Naive thymus-derived CD4-positive, alpha-beta T cell (primary cell): ENCODE data around the gene GRAMD1C. TPM values are rescaled to one million over a fixed set of nuclear protein-coding genes. Genes with fewer than 3 reads are reported as not detected.

Source experiments
- ATAC-seq: fragments of 150-1000 bp; cut with Tn5 transposase; 2 replicates; pipeline ENCODE4 v1.10.0; 2021; ENCODE audit warnings: mild to moderate bottlenecking, moderate library complexity
- CTCF ChIA-PET: fragments of 350-600 bp; sonication (Branson Sonifier 250); formaldehyde crosslinking; loops from one replicate; lab custom pipeline; 2021; ENCODE audit warnings: antibody characterized with exemption; lab: Charles Lee
- POLR2A ChIA-PET: fragments of 350-600 bp; sonication (Branson Sonifier 250); formaldehyde crosslinking; loops from one replicate; lab custom pipeline; 2021; ENCODE audit warnings: antibody characterized with exemption, inconsistent platforms; lab: Charles Lee
- DNase-seq, 9 donors: peaks; one replicate each; pipeline versions ENCODE4 v3.0.0 to v3.0.0-alpha.2; 2020 to 2022; ENCODE audit warnings: mixed read lengths in 1 of 9
- H3K27ac ChIP-seq: one replicate; pipeline ENCODE4 v1.7.0; 2013; ENCODE audit warnings: mild to moderate bottlenecking, low read depth, low read length, moderate library complexity
- H3K27me3 ChIP-seq, 2 donors: one replicate each; pipeline ENCODE4 v1.7.0; 2013; ENCODE audit warnings: low read length in 2 of 2, mild to moderate bottlenecking in 2 of 2, moderate library complexity in 2 of 2; ENCODE audit not compliant: control insufficient read depth in 2 of 2, insufficient read depth in 2 of 2
- H3K36me3 ChIP-seq, 3 experiments: 1 replicate in 2 of 3; 2 replicates in 1 of 3; pipeline ENCODE4 v1.7.0; 2013; ENCODE audit warnings: low read length in 3 of 3, mild to moderate bottlenecking in 3 of 3, moderate library complexity in 1 of 3; ENCODE audit not compliant: insufficient read depth in 3 of 3, control insufficient read depth in 2 of 3
- H3K4me1 ChIP-seq, 2 donors: one replicate each; pipeline ENCODE4 v1.7.0; 2013; ENCODE audit warnings: low read length in 2 of 2, mild to moderate bottlenecking in 2 of 2, moderate library complexity in 1 of 2; ENCODE audit not compliant: control insufficient read depth in 2 of 2, insufficient read depth in 2 of 2
- H3K4me3 ChIP-seq: 2 replicates; pipeline ENCODE4 v1.7.0; 2013; ENCODE audit warnings: mild to moderate bottlenecking, low read length
- H3K9me3 ChIP-seq, 3 experiments: 1 replicate in 2 of 3; 2 replicates in 1 of 3; pipeline ENCODE4 v1.7.0; 2013; ENCODE audit warnings: low read length in 3 of 3; ENCODE audit not compliant: control insufficient read depth in 2 of 3
- H3K27ac Mint-ChIP-seq, 9 donors: one replicate each; pipeline ENCODE4 v1.8.0; 2020 to 2022; ENCODE audit warnings: mixed read lengths in 9 of 9, mild to moderate bottlenecking in 8 of 9, moderate library complexity in 5 of 9, inconsistent platforms in 2 of 9
- H3K27me3 Mint-ChIP-seq, 5 donors: one replicate each; pipeline ENCODE4 v1.8.0; 2021 to 2022; ENCODE audit warnings: mixed read lengths in 5 of 5, mild to moderate bottlenecking in 1 of 5
- H3K36me3 Mint-ChIP-seq, 5 donors: one replicate each; pipeline ENCODE4 v1.8.0; 2020 to 2022; ENCODE audit warnings: mixed read lengths in 5 of 5, mild to moderate bottlenecking in 3 of 5, inconsistent platforms in 1 of 5
- H3K4me1 Mint-ChIP-seq, 7 donors: one replicate each; pipeline ENCODE4 v1.8.0; 2020 to 2022; ENCODE audit warnings: mixed read lengths in 7 of 7, mild to moderate bottlenecking in 3 of 7, inconsistent platforms in 1 of 7
- H3K4me3 Mint-ChIP-seq, 10 donors: one replicate each; pipeline ENCODE4 v1.8.0; 2020 to 2022; ENCODE audit warnings: mild to moderate bottlenecking in 10 of 10, mixed read lengths in 10 of 10, moderate library complexity in 6 of 10, inconsistent platforms in 2 of 10
- H3K9me3 Mint-ChIP-seq, 11 donors: one replicate each; pipeline ENCODE4 v1.8.0; 2020 to 2022; ENCODE audit warnings: mixed read lengths in 11 of 11, mild to moderate bottlenecking in 4 of 11, inconsistent platforms in 1 of 11, moderate library complexity in 1 of 11
- intact Hi-C, 2 donors: fragments of 100-400 bp; cut with micrococcal nuclease; formaldehyde crosslinking; loops; one replicate each; pipeline ENCODE4 v1.15.1; 2023
- polyA plus RNA-seq, 2 donors: library from polyadenylated mRNA; unstranded; fragments of 300-500 nt; fragmentation: Illumina TruSeq; gene quantifications; one replicate each; pipeline ENCODE4 v1.2.3, GENCODE V29; 2021
- total RNA-seq, 6 experiments: library from RNA in 5 of 6; stranded (reverse) in 5 of 6; gene quantifications; 1 replicate in 5 of 6; 2 replicates in 1 of 6; pipeline ENCODE4 v1.2.3 and lab custom pipeline; 2021 to 2026

GRAMD1C gene
- total and polyA plus RNA-seq, 7 experiments from 2014 or later = 0.13 to 0.54 (median 0.27) TPM; not detected in 2

GRCh38 chr3:113968986-113969385, 130.4 kb downstream of the GRAMD1C start:
- H3K27ac Mint-ChIP-seq = no peak overlapping the region
- Histone ChIP-seq H3K27ac (no peak overlapping the region), H3K4me3 (no peak overlapping the region), H3K4me1 (no peaks in the 10 kb centered on the region), H3K36me3 (no peaks in the 10 kb centered on the region), H3K9me3 (peaks cover 0 to 8% (median 4%) of the 10 kb centered on the region in 3 experiments), H3K27me3 (no peaks in the 10 kb centered on the region)
- ATAC-seq (no peak), DNase-seq (no peak)
- no peak overlapping the region for H3K4me3 Mint-ChIP-seq
- ChIA-PET POLR2A (interaction anchor here (0.6 kb wide), 1 partner anchor 271 kb away, joined by 4 read pairs; no protein-coding TSS in a partner anchor), CTCF (no interaction called here)
- peaks cover 4 to 33% (median 27%) of the 10 kb centered on the region in 5 donors for H3K36me3 Mint-ChIP-seq
- intact Hi-C loops = no loop called here
- H3K4me1 Mint-ChIP-seq = peaks cover 0 to 7% (median under 1%) of the 10 kb centered on the region in 7 donors
- peaks cover 0 to 3% (median 0%) of the 10 kb centered on the region in 5 donors for H3K27me3 Mint-ChIP-seq
- H3K9me3 Mint-ChIP-seq = peaks cover 3 to 37% (median 31%) of the 10 kb centered on the region in 11 donors

- Histone ChIP-seq H3K4me1 (no peaks in the 10 kb centered on the region), H3K9me3 (peaks cover 0 to 15% (median 4%) of the 10 kb centered on the region in 3 experiments), H3K36me3 (peaks cover 0 to 11% (median 0%) of the 10 kb centered on the region in 3 experiments), H3K4me3 (no peak overlapping the region), H3K27me3 (no peaks in the 10 kb centered on the region), H3K27ac (no peak overlapping the region)
- H3K27me3 Mint-ChIP-seq = peaks cover 0 to 4% (median 0%) of the 10 kb centered on the region in 5 donors
- POLR2A ChIA-PET = no interaction called here
- H3K36me3 Mint-ChIP-seq = peaks cover 8 to 84% (median 63%) of the 10 kb centered on the region in 5 donors
- peaks cover 7 to 23% (median 18%) of the 10 kb centered on the region in 11 donors for H3K9me3 Mint-ChIP-seq
- peaks cover 0 to 1% (median 0%) of the 10 kb centered on the region in 7 donors for H3K4me1 Mint-ChIP-seq
- DNase-seq (no peak), ATAC-seq (no peak)
- H3K4me3 Mint-ChIP-seq = no peak overlapping the region
- CTCF ChIA-PET = no interaction called here
- intact Hi-C loops = no loop called here
- H3K27ac Mint-ChIP-seq = no peak overlapping the region
Measured at GRCh38 chr3:113977822-113978221, 139.2 kb downstream of the GRAMD1C start.

- Histone ChIP-seq H3K36me3 (peaks cover 0 to 11% (median 0%) of the 10 kb centered on the region in 3 experiments), H3K27ac (no peak overlapping the region), H3K4me3 (no peak overlapping the region), H3K4me1 (no peaks in the 10 kb centered on the region), H3K27me3 (no peaks in the 10 kb centered on the region), H3K9me3 (no peaks in the 10 kb centered on the region)
- ATAC-seq (no peak), DNase-seq (no peak)
- Mint-ChIP-seq H3K27me3 (peaks cover 0 to under 1% (median 0%) of the 10 kb centered on the region in 5 donors), H3K36me3 (peaks cover 0 to 83% (median 50%) of the 10 kb centered on the region in 5 donors), H3K9me3 (peaks cover 0 to 2% (median under 1%) of the 10 kb centered on the region in 11 donors), H3K4me1 (peaks cover 0 to 1% (median 0%) of the 10 kb centered on the region in 7 donors), H3K27ac (no peak overlapping the region), H3K4me3 (no peak overlapping the region)
- POLR2A ChIA-PET = no interaction called here
- intact Hi-C loops = no loop called here
- CTCF ChIA-PET = interaction anchor here (0.6 kb wide), 1 partner anchor 127 kb away, joined by 3 read pairs; no protein-coding TSS in a partner anchor
Measured at GRCh38 chr3:113979916-113980315, 141.3 kb downstream of the GRAMD1C start.

- H3K27me3 Mint-ChIP-seq = no peaks in the 10 kb centered on the region
- H3K27ac Mint-ChIP-seq = no peak overlapping the region
- ATAC-seq = no peak
- CTCF ChIA-PET = no interaction called here
- intact Hi-C loops = no loop called here
- H3K9me3 ChIP-seq = no peaks in the 10 kb centered on the region
- H3K36me3 Mint-ChIP-seq = peaks cover 0 to 85% (median 45%) of the 10 kb centered on the region in 5 donors
- no peak overlapping the region for H3K4me3 ChIP-seq
- H3K4me1 ChIP-seq = no peaks in the 10 kb centered on the region
- peaks cover 0 to 8% (median 0%) of the 10 kb centered on the region in 11 donors for H3K9me3 Mint-ChIP-seq
- peaks cover 0 to 4% (median 1%) of the 10 kb centered on the region in 7 donors for H3K4me1 Mint-ChIP-seq
- no peak for DNase-seq
- no peak overlapping the region for H3K4me3 Mint-ChIP-seq
- POLR2A ChIA-PET = interaction anchor here (0.7 kb wide), 1 partner anchor 55 kb away, joined by 3 read pairs; no protein-coding TSS in a partner anchor
- H3K27me3 ChIP-seq = no peaks in the 10 kb centered on the region
- H3K36me3 ChIP-seq = peaks cover 0 to 7% (median 0%) of the 10 kb centered on the region in 3 experiments
- H3K27ac ChIP-seq = no peak overlapping the region
Measured at GRCh38 chr3:113981803-113982202, 143.2 kb downstream of the GRAMD1C start.

GRCh38 chr3:113983544-113983943, 145.0 kb downstream of the GRAMD1C start:
- peaks cover 0 to 8% (median 0%) of the 10 kb centered on the region in 11 donors for H3K9me3 Mint-ChIP-seq
- ATAC-seq = no peak
- H3K4me3 Mint-ChIP-seq = no peak overlapping the region
- H3K27me3 ChIP-seq = no peaks in the 10 kb centered on the region
- peaks cover 0 to 76% (median 32%) of the 10 kb centered on the region in 5 donors for H3K36me3 Mint-ChIP-seq
- DNase-seq = no peak
- no peaks in the 10 kb centered on the region for H3K27me3 Mint-ChIP-seq
- H3K27ac ChIP-seq = no peak overlapping the region
- ChIA-PET CTCF (no interaction called here), POLR2A (no interaction called here)
- H3K4me3 ChIP-seq = no peak overlapping the region
- no peaks in the 10 kb centered on the region for H3K4me1 ChIP-seq
- H3K27ac Mint-ChIP-seq = no peak overlapping the region
- peaks cover 0 to 7% (median 0%) of the 10 kb centered on the region in 3 experiments for H3K36me3 ChIP-seq
- intact Hi-C loops = no loop called here
- no peaks in the 10 kb centered on the region for H3K9me3 ChIP-seq
- peaks cover 0 to 4% (median 1%) of the 10 kb centered on the region in 7 donors for H3K4me1 Mint-ChIP-seq

- H3K27ac Mint-ChIP-seq = peak overlapping the region in 2 of 9 donors; percentile 8 to 78
- ChIA-PET POLR2A (no interaction called here), CTCF (no interaction called here)
- H3K9me3 Mint-ChIP-seq = peaks cover 0 to 8% (median 0%) of the 10 kb centered on the region in 11 donors
- DNase-seq = no peak
- Histone ChIP-seq H3K27ac (no peak overlapping the region), H3K36me3 (no peaks in the 10 kb centered on the region), H3K4me1 (no peaks in the 10 kb centered on the region), H3K27me3 (no peaks in the 10 kb centered on the region), H3K9me3 (no peaks in the 10 kb centered on the region), H3K4me3 (no peak overlapping the region)
- peaks cover 0 to 4% (median 1%) of the 10 kb centered on the region in 7 donors for H3K4me1 Mint-ChIP-seq
- peaks cover 0 to 65% (median 25%) of the 10 kb centered on the region in 5 donors for H3K36me3 Mint-ChIP-seq
- peak; percentile 58 for ATAC-seq
- no peaks in the 10 kb centered on the region for H3K27me3 Mint-ChIP-seq
- intact Hi-C loops = no loop called here
- H3K4me3 Mint-ChIP-seq = no peak overlapping the region
Measured at GRCh38 chr3:113985541-113985940, 147.0 kb downstream of the GRAMD1C start.
